ENCODE data around the gene ADK.

ADK gene

DNA sequence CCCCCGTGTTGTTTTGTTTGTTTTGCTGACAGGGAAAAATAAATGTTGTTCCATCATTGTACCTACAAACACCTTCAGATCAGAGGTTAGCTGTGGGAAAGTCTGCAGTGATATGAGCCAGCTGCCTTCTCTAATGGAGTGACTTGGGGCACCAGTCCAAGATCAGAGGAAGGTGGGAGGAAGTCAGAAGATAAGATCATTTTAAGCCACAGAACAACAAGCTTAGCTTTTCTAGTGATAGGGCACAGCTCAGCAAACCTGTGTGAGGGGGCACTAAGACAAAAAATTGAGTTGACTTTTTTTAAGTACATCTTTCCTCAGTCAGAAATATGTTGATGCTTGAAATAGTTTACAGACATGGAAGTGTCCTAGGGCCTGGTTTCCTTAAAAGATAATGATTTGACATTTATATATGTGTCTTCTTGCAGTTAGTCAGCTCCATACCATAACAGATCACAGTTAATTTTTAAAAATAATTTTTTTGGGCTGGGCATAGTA, 435.1 kb downstream of the ADK start:
- no peak for TF ChIP-seq POLR2A (IDR thresholded peaks at IDR 0.05; ENCODE audit: low read depth, low read length)
- FAIRE-seq (peak; percentile 92), DNase-seq (ENCODE audit: insufficient read length, low spot score) (no peak)

DNA sequence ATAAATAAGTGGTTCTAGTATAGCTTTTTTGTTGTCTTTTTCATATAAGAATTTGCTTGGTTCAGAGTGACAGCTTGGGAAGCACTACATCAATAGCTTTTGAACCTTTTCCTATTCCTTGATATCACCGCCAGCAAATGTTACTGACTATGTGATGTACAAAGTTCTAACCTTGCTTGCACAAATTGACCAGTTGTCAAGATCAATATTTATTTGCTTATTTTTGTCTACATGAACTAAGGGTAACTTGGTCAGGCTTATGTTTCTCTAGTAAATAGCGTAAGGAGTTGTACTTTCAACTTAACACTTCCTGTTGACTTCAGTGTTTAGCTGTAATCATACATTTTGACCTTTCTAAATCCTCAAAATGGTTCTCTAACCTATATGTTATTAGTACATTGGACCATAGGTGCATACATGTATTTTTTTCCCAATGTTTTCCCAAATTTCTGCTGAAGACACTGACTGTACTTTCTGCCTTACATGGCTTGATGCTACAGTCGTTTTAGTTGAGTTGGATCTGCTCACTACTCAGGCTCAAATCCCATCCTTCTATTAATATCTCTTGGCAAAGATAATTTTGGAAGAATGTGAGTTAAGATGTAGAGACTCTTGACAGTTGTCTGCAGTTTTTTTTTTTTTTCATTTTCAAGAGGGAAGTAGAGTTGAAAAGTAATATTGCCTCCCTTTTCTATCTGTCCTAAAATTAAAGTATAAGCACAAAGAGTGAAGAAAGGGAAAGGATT, 436.3 kb downstream of the ADK start:
- DNase-seq (ENCODE audit: insufficient read length, low spot score) (no peak), FAIRE-seq (peak; percentile 58)
- TF ChIP-seq POLR2A (IDR thresholded peaks at IDR 0.05; ENCODE audit: low read depth, low read length): no peak

DNA sequence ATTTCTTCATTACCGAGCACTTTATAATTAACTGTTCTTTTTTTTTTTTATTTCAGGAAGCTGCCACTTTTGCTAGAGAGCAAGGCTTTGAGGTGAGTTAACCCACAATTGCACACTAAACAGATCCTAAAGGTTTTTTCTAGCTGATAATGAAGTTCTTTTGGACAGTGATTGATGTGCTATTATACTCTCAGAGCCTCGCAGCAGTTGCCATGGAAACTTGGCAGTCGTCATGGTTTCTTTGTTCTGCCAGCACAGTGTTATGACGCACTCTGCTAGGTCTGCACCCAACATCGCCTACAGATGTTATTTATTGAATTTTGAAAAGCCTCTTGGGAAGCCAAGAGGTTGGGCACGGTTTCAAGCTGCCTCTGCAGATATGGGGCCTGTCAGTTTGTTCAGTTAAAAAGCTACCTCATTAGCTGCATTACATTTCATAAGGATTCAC, 438.2 kb downstream of the ADK start:
- peak; percentile 55 for DNase-seq (ENCODE audit: insufficient read length, low spot score)
- peak; percentile 100 for FAIRE-seq
- no peak for TF ChIP-seq POLR2A (IDR thresholded peaks at IDR 0.05; ENCODE audit: low read depth, low read length)

DNA sequence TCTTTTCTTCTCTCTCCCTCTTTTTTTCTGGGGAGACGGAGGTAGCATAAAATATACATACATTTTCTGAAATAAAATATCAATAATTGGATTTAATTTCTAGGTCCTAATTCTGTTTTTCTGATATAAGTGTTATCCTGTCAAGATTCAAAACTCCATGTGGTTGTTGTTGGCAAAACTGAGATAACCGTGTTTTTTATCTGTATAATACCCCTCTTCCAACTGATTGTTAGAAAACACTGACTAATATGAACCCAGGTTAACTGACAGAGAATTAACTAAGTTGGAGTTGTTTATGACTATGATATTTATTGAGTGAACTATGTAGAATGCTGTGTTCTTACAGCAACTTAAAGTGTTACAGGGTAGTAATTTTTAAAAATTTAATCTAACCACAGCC, 438.8 kb downstream of the ADK start:
- DNase-seq (ENCODE audit: insufficient read length, low spot score) (no peak), FAIRE-seq (no peak)
- no peak for TF ChIP-seq POLR2A (IDR thresholded peaks at IDR 0.05; ENCODE audit: low read depth, low read length)

DNA sequence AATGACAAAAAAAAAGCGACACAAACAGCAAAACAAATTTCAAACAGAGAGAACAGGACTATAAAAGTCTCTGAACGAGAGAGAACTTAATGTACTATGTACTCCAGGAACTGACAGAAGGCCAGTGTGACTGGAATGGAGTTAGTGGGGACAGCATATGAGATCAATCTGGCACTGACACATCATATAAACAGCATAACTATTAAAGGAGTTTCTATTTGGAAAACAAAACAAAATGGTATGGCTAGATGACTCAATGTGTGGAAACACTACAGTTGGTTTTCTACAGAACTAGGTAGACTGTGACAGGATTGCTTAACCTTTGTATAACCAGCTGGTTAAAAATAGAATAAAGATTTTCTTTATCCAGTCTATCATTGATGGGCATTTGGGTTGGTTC, 442.4 kb downstream of the ADK start:
- peak; percentile 67 for FAIRE-seq
- DNase-seq (ENCODE audit: insufficient read length, low spot score): no peak
- TF ChIP-seq POLR2A (IDR thresholded peaks at IDR 0.05; ENCODE audit: low read depth, low read length): no peak

DNA sequence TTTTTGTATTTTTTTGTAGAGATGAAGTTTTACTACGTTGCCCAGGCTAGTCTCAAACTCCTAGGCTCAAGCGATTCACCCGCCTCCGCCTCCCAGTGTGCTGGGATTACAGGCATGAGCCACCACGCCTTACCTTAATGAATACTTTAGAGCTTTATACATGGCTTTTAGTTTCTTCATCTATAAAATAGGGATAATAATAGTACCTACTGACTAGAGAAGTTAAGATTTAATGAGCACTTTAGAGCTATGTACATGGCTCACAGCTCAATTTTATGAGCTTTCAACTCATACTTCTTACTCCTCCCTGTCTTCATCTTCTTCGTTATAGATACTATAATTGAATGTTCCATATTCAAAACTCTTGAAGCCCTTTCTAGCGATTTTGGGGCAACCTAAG, 445.7 kb downstream of the ADK start:
- no peak for TF ChIP-seq POLR2A (IDR thresholded peaks at IDR 0.05; ENCODE audit: low read depth, low read length)
- no peak for FAIRE-seq

DNA sequence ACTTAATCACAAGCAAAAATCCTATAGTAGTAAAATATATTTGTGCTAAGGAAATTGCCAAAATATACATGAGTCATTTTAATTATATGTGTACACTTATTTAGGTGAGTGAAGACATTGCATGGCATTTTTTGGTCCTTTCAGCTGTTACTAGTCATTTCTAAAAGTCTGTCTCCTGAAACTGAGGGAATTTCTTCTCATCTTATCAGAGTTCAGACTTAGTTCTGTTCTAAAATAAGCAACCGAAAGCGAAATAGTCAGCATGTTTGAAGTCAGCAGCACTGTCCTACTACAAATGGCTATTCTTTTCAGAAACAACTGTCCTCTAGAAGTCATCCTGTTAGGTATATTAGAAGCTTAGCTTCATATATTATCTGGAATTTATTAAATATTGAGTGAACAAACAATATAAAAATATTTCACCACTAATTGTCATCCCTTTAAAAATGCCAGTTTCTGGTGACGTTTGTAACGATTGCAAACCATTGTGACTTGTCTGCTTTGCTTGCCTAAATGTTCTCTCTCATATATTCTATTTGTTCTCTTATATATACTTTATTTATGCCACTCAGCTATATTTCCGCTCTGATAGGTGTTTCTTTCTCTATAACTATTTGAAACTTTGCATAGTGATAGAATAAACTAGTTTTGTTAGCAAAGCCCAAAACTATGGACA, 448.0 kb downstream of the ADK start:
- no peak for TF ChIP-seq POLR2A (IDR thresholded peaks at IDR 0.05; ENCODE audit: low read depth, low read length)
- FAIRE-seq (peak; percentile 74), DNase-seq (ENCODE audit: insufficient read length, low spot score) (no peak)

More for the DNA sequence above, 445.7 kb downstream of the ADK start:
- DNase-seq (ENCODE audit: insufficient read length, low spot score): no peak

DNA sequence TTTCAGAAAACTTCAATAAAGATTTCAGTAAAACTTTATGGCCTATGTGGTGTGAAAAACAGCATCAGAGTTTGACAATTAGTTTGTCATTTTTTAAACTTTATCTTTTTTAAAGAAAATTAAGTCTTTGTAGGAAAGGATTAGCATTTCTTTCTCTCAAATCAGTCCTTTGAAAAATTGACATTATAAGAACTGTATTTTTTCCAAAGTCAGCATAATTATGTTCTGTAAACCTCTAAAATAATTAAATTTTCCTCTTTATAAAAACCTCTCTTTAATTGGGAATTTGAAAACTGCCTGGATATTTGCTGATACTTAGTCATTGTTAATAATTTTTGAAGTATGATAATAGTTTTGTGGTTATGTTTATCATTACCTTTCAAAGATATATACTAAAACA, 448.7 kb downstream of the ADK start:
- no peak for DNase-seq (ENCODE audit: insufficient read length, low spot score)
- no peak for TF ChIP-seq POLR2A (IDR thresholded peaks at IDR 0.05; ENCODE audit: low read depth, low read length)
- FAIRE-seq: no peak

DNA sequence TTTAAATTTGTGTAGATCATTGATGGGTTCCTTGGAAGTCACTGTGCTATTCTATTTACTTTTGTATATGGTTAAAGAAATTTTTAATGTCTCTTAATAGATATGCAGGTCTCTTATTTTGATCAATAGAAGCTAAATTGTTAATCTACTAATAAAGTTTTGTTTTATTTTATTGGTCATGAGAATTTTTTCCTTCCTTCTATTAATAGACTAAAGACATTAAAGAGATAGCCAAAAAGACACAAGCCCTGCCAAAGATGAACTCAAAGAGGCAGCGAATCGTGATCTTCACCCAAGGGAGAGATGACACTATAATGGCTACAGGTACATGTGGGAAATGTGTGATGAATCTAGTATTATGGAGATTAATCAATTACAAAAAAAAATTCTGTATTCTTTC, 449.1 kb downstream of the ADK start:
- DNase-seq (ENCODE audit: insufficient read length, low spot score): no peak
- no peak for FAIRE-seq
- no peak for TF ChIP-seq POLR2A (IDR thresholded peaks at IDR 0.05; ENCODE audit: low read depth, low read length)

DNA sequence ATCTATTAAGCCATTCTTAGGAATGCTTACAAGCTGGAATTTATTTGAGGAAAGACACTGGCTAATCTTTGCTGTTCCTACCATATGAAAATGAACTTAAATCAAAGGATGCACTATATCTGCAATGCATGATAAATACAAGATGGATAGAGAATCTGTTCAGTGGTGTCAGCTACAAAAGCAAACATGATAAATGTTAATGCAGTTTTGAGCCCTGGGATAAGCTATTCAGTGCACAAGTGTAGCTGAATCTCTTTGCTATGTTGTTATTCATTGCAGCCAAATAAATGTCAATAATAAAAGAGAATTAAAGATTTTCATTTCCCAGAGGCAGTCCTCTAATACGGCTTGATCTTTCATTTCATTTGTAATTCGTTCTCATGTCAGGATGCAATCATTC, 451.6 kb downstream of the ADK start:
- FAIRE-seq (peak; percentile 41), DNase-seq (ENCODE audit: insufficient read length, low spot score) (no peak)

DNA sequence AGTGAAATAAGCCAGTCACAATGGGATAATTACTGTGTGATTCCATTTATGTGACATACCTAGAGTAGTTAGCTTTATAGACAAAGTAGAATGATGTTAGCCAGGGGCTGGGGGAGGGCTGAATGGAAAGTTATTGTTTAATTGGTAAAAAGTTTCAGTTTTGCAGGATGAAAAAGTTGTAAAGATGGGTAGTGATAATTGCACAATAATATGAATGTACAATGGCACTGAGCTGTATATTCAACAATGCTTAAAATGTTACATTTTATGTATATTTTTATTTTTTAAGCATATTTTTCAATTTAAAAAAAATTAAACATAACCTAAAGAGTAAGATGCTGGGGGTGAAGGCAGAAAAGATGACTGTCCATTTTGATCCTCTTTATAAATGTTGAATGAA, 459.3 kb downstream of the ADK start:
- DNase-seq (ENCODE audit: insufficient read length, low spot score) (no peak), FAIRE-seq (no peak)
- TF ChIP-seq POLR2A (IDR thresholded peaks at IDR 0.05; ENCODE audit: low read depth, low read length): no peak

More for the DNA sequence above, 451.6 kb downstream of the ADK start:
- TF ChIP-seq POLR2A (IDR thresholded peaks at IDR 0.05; ENCODE audit: low read depth, low read length): no peak

DNA sequence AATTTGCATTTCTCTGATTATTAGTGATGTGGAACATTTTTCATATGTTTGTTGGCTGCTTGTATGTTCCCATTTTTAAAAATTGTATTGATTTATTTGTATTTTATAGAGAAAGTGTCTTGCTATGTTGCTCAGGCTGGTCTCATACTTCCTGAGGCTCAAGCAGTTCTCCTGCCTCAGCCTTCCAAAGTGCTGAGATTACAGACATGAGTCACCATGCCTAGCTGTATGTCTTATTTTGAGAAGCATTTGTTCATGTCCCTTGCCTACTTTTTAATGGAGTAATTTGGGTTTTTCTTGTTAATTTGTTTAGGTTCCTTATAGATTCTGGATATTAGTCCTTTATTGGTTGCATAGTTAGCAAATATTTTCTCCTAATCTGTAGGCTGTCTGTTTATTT, 461.2 kb downstream of the ADK start:
- no peak for TF ChIP-seq POLR2A (IDR thresholded peaks at IDR 0.05; ENCODE audit: low read depth, low read length)
- DNase-seq (ENCODE audit: insufficient read length, low spot score) (no peak), FAIRE-seq (peak; percentile 94)

DNA sequence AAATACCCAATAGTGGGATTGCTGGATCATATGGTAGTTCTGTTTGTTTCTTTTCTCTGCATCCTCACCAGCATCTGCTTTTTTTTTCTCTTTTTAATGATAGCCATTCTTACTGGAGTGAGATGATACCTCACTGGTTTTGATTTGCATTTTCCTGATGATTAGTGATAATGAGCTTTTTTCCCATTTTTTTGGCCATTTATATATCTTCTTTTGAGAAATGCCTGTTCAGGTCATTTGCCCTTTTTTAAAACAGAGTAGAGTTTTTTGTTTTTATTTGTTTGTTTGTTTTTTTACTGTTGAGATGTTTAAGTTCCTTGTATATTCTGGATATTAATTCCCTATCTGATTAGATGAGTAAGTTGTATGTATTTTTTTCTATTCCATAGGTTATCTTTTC, 469.6 kb downstream of the ADK start:
- FAIRE-seq (peak; percentile 57), DNase-seq (ENCODE audit: insufficient read length, low spot score) (no peak)
- no peak for TF ChIP-seq POLR2A (IDR thresholded peaks at IDR 0.05; ENCODE audit: low read depth, low read length)

DNA sequence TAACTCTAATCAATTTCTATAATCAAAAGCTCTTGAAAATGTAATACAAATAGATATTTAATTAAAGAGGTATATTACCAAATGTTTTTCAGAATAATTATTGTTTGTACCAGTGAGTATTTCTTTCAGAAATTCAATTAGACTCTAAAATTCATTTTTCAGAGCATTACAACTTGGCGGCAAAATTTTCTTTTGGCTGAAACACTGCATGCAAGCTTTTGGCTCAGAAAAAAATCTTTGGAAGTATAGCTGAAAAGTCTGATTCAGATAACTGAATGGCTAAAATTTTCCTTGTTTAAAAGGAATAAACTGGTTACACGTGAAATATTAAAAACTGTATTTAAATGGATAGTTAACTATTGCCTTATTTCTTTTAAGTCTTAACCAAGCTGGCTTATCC, 472.8 kb downstream of the ADK start:
- no peak for TF ChIP-seq POLR2A (IDR thresholded peaks at IDR 0.05; ENCODE audit: low read depth, low read length)
- DNase-seq (ENCODE audit: insufficient read length, low spot score): no peak
- no peak for FAIRE-seq

DNA sequence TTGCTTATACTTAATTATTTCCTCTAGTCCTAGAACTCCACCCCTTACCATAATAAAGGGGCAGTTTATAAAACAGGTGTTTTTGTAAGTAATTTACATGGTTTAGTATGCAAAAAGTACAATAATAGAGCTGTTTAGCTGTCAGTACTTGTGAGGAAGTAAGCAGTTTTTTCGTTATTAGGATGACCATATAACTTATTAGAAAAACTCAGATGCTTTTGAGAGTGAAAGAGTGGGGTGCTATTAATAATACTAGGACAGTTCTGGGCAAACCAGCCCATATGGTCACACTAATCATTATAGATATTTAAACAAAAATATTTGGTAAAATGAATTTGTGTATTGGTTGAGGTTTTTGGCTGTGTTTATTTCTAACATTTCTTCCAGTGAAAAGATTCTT, 473.5 kb downstream of the ADK start:
- DNase-seq (ENCODE audit: insufficient read length, low spot score) (no peak), FAIRE-seq (no peak)
- no peak for TF ChIP-seq POLR2A (IDR thresholded peaks at IDR 0.05; ENCODE audit: low read depth, low read length)

Measured in H54 (cell line).